ENCODE measurements around the gene DDOST.
A peak's percentile ranks its signal among the peaks of the same experiment; 100 is the strongest.

Gene DDOST

GRCh38 chr1:20700636-20701215, 39.6 kb upstream of the DDOST start:
- Histone ChIP-seq H3K36me3 (ENCODE audit: control insufficient read depth in 4 of 4, insufficient read depth in 4 of 4, low read length in 3 of 4) (no peaks in the 10 kb centered on the region), H3K27me3 (replicated peaks in 2 of 5; ENCODE audit: control insufficient read depth in 4 of 5, insufficient read depth in 5 of 5, low read length in 4 of 5) (no peaks in the 10 kb centered on the region), H3K9me3 (ENCODE audit: control extremely low read depth in 1 of 5, control insufficient read depth in 4 of 5, insufficient read depth in 2 of 5, low read depth in 1 of 5, low read length in 4 of 5) (no peaks in the 10 kb centered on the region), H3K27ac (ENCODE audit: insufficient read depth in 1 of 2, low read depth in 1 of 2, low read length in 2 of 2, poor library complexity in 1 of 2, severe bottlenecking in 2 of 2) (no peak overlapping the region), H3K4me3 (ENCODE audit: control insufficient read depth in 1 of 7, extremely low read depth in 1 of 7, insufficient read depth in 4 of 7, low read depth in 2 of 7, low read length in 6 of 7) (no peak overlapping the region), H3K4me1 (ENCODE audit: control extremely low read depth in 1 of 4, control insufficient read depth in 4 of 4, insufficient read depth in 4 of 4, low read length in 3 of 4) (peaks cover 0 to 14% (median 7%) of the 10 kb centered on the region in 4 experiments)
- ChIA-PET POLR2A (no interaction called here), CTCF (interaction anchor here (2.6 kb wide), 1 partner anchor 23 kb away, joined by 7 read pairs; no protein-coding TSS in a partner anchor)
- no peak for DNase-seq
- 94% methylated on average over 16 of the region's 17 CpGs for WGBS (ENCODE audit: insufficient coverage)

GRCh38 chr1:20699558-20699957, 38.4 kb upstream of the DDOST start:
- DNase-seq = no peak
- no peaks in the 10 kb centered on the region for H3K9me3 ChIP-seq (ENCODE audit: control extremely low read depth in 1 of 5, control insufficient read depth in 4 of 5, insufficient read depth in 2 of 5, low read depth in 1 of 5, low read length in 4 of 5)
- POLR2A ChIA-PET = interaction anchor here (0.5 kb wide), 1 partner anchor 86 kb away, joined by 3 read pairs; no protein-coding TSS in a partner anchor
- peaks cover 0 to 14% (median 7%) of the 10 kb centered on the region in 4 experiments for H3K4me1 ChIP-seq (ENCODE audit: control extremely low read depth in 1 of 4, control insufficient read depth in 4 of 4, insufficient read depth in 4 of 4, low read length in 3 of 4)
- H3K27me3 ChIP-seq (replicated peaks in 2 of 5; ENCODE audit: control insufficient read depth in 4 of 5, insufficient read depth in 5 of 5, low read length in 4 of 5) = no peaks in the 10 kb centered on the region
- no peak overlapping the region for H3K27ac ChIP-seq (ENCODE audit: insufficient read depth in 1 of 2, low read depth in 1 of 2, low read length in 2 of 2, poor library complexity in 1 of 2, severe bottlenecking in 2 of 2)
- H3K4me3 ChIP-seq (ENCODE audit: control insufficient read depth in 1 of 7, extremely low read depth in 1 of 7, insufficient read depth in 4 of 7, low read depth in 2 of 7, low read length in 6 of 7) = no peak overlapping the region
- H3K36me3 ChIP-seq (ENCODE audit: control insufficient read depth in 4 of 4, insufficient read depth in 4 of 4, low read length in 3 of 4) = no peaks in the 10 kb centered on the region
- CTCF ChIA-PET = interaction anchor here (0.6 to 3.7 kb wide), 4 partner anchors 19 to 133 kb away, joined by 3 to 14 read pairs (median 5); partner anchors contain the start of gene KIF17
- WGBS (ENCODE audit: insufficient coverage) = 96% methylated on average over 8 of the region's 9 CpGs

- Histone ChIP-seq H3K27ac (ENCODE audit: insufficient read depth in 1 of 2, low read depth in 1 of 2, low read length in 2 of 2, poor library complexity in 1 of 2, severe bottlenecking in 2 of 2) (no peak overlapping the region), H3K9me3 (ENCODE audit: control extremely low read depth in 1 of 5, control insufficient read depth in 4 of 5, insufficient read depth in 2 of 5, low read depth in 1 of 5, low read length in 4 of 5) (no peaks in the 10 kb centered on the region), H3K4me1 (ENCODE audit: control extremely low read depth in 1 of 4, control insufficient read depth in 4 of 4, insufficient read depth in 4 of 4, low read length in 3 of 4) (peaks cover 0 to 14% (median 7%) of the 10 kb centered on the region in 4 experiments), H3K36me3 (ENCODE audit: control insufficient read depth in 4 of 4, insufficient read depth in 4 of 4, low read length in 3 of 4) (no peaks in the 10 kb centered on the region), H3K4me3 (ENCODE audit: control insufficient read depth in 1 of 7, extremely low read depth in 1 of 7, insufficient read depth in 4 of 7, low read depth in 2 of 7, low read length in 6 of 7) (no peak overlapping the region), H3K27me3 (replicated peaks in 2 of 5; ENCODE audit: control insufficient read depth in 4 of 5, insufficient read depth in 5 of 5, low read length in 4 of 5) (no peaks in the 10 kb centered on the region)
- ChIA-PET POLR2A (interaction anchor here (0.6 kb wide), 1 partner anchor 183 kb away, joined by 5 read pairs; no protein-coding TSS in a partner anchor), CTCF (interaction anchor here (1.1 to 3.8 kb wide), 7 partner anchors 10 to 39 kb away, joined by 3 to 18 read pairs (median 5); partner anchors contain the start of gene KIF17)
- DNase-seq = no peak
- 92% methylated on average over 14 of the region's 18 CpGs for WGBS (ENCODE audit: insufficient coverage)
Measured at GRCh38 chr1:20698195-20698910, 37.2 kb upstream of the DDOST start.

GRCh38 chr1:20697563-20697962, 36.4 kb upstream of the DDOST start:
- Histone ChIP-seq H3K27ac (ENCODE audit: insufficient read depth in 1 of 2, low read depth in 1 of 2, low read length in 2 of 2, poor library complexity in 1 of 2, severe bottlenecking in 2 of 2) (no peak overlapping the region), H3K9me3 (ENCODE audit: control extremely low read depth in 1 of 5, control insufficient read depth in 4 of 5, insufficient read depth in 2 of 5, low read depth in 1 of 5, low read length in 4 of 5) (no peaks in the 10 kb centered on the region), H3K36me3 (ENCODE audit: control insufficient read depth in 4 of 4, insufficient read depth in 4 of 4, low read length in 3 of 4) (no peaks in the 10 kb centered on the region), H3K27me3 (replicated peaks in 2 of 5; ENCODE audit: control insufficient read depth in 4 of 5, insufficient read depth in 5 of 5, low read length in 4 of 5) (no peaks in the 10 kb centered on the region), H3K4me3 (ENCODE audit: control insufficient read depth in 1 of 7, extremely low read depth in 1 of 7, insufficient read depth in 4 of 7, low read depth in 2 of 7, low read length in 6 of 7) (no peak overlapping the region), H3K4me1 (ENCODE audit: control extremely low read depth in 1 of 4, control insufficient read depth in 4 of 4, insufficient read depth in 4 of 4, low read length in 3 of 4) (peaks cover 0 to 14% (median 7%) of the 10 kb centered on the region in 4 experiments)
- ChIA-PET CTCF (interaction anchor here (1.1 to 3.8 kb wide), 9 partner anchors 11 to 40 kb away, joined by 3 to 18 read pairs (median 5); partner anchors contain the start of gene KIF17), POLR2A (interaction anchor here (0.6 kb wide), 1 partner anchor 182 kb away, joined by 5 read pairs; no protein-coding TSS in a partner anchor)
- 90% methylated on average over 11 of the region's 12 CpGs for WGBS (ENCODE audit: insufficient coverage)
- DNase-seq = no peak

- peak; percentile 74 to 81 (median 78) for DNase-seq
- Histone ChIP-seq H3K9me3 (ENCODE audit: control extremely low read depth in 1 of 5, control insufficient read depth in 4 of 5, insufficient read depth in 2 of 5, low read depth in 1 of 5, low read length in 4 of 5) (no peaks in the 10 kb centered on the region), H3K4me3 (ENCODE audit: control insufficient read depth in 1 of 7, extremely low read depth in 1 of 7, insufficient read depth in 4 of 7, low read depth in 2 of 7, low read length in 6 of 7) (peak overlapping the region; percentile 38 to 85 (median 76)), H3K27me3 (replicated peaks in 2 of 5; ENCODE audit: control insufficient read depth in 4 of 5, insufficient read depth in 5 of 5, low read length in 4 of 5) (no peaks in the 10 kb centered on the region), H3K4me1 (ENCODE audit: control extremely low read depth in 1 of 4, control insufficient read depth in 4 of 4, insufficient read depth in 4 of 4, low read length in 3 of 4) (peaks cover 0 to 14% (median 7%) of the 10 kb centered on the region in 4 experiments), H3K36me3 (ENCODE audit: control insufficient read depth in 4 of 4, insufficient read depth in 4 of 4, low read length in 3 of 4) (no peaks in the 10 kb centered on the region), H3K27ac (ENCODE audit: insufficient read depth in 1 of 2, low read depth in 1 of 2, low read length in 2 of 2, poor library complexity in 1 of 2, severe bottlenecking in 2 of 2) (peak overlapping the region in 1 of 2 experiments; percentile 58)
- WGBS (ENCODE audit: insufficient coverage) = 5% methylated on average over 44 of the region's 46 CpGs
- CTCF ChIA-PET = interaction anchor here (0.9 to 3.8 kb wide), 13 partner anchors 10 to 498 kb away, joined by 3 to 18 read pairs (median 5); partner anchors contain the start of gene KIF17
- POLR2A ChIA-PET = no interaction called here
Measured at GRCh38 chr1:20696397-20697333, 35.5 kb upstream of the DDOST start.

GRCh38 chr1:20695515-20695914, 34.3 kb upstream of the DDOST start:
- H3K4me1 ChIP-seq (ENCODE audit: control extremely low read depth in 1 of 4, control insufficient read depth in 4 of 4, insufficient read depth in 4 of 4, low read length in 3 of 4) = peaks cover 0 to 14% (median 7%) of the 10 kb centered on the region in 4 experiments
- CTCF ChIA-PET = interaction anchor here (0.8 to 3.8 kb wide), 7 partner anchors 9 to 120 kb away, joined by 3 to 18 read pairs (median 3); no protein-coding TSS in a partner anchor
- no peak overlapping the region for H3K4me3 ChIP-seq (ENCODE audit: control insufficient read depth in 1 of 7, extremely low read depth in 1 of 7, insufficient read depth in 4 of 7, low read depth in 2 of 7, low read length in 6 of 7)
- POLR2A ChIA-PET = no interaction called here
- H3K27ac ChIP-seq (ENCODE audit: insufficient read depth in 1 of 2, low read depth in 1 of 2, low read length in 2 of 2, poor library complexity in 1 of 2, severe bottlenecking in 2 of 2) = no peak overlapping the region
- no peaks in the 10 kb centered on the region for H3K36me3 ChIP-seq (ENCODE audit: control insufficient read depth in 4 of 4, insufficient read depth in 4 of 4, low read length in 3 of 4)
- no peaks in the 10 kb centered on the region for H3K9me3 ChIP-seq (ENCODE audit: control extremely low read depth in 1 of 5, control insufficient read depth in 4 of 5, insufficient read depth in 2 of 5, low read depth in 1 of 5, low read length in 4 of 5)
- no peak for DNase-seq
- H3K27me3 ChIP-seq (replicated peaks in 2 of 5; ENCODE audit: control insufficient read depth in 4 of 5, insufficient read depth in 5 of 5, low read length in 4 of 5) = no peaks in the 10 kb centered on the region
- WGBS (ENCODE audit: insufficient coverage) = 94% methylated on average over 6 of the region's 10 CpGs

All from common myeloid progenitor, CD34-positive (primary cell).